Measurements from ENCODE around the gene ESYT2. TPM values are rescaled to one million over a fixed set of nuclear protein-coding genes. Genes with fewer than 3 reads are reported as not detected.
A peak's percentile ranks its signal among the peaks of the same experiment; 100 is the strongest.

ESYT2 gene
- total and polyA plus RNA-seq, 9 of the 15 experiments (the other 6 are each of a cell fraction or from before 2014, with no cell fraction given): 5.8 to 86.9 (median 64.7) TPM

GRCh38 chr7:158829342-158830210, at the start of gene ESYT2 (continued):
- TF ChIP-seq NR1H2 (CRISPR knock-in tag; IDR thresholded peaks at IDR 0.05) (no peak; the same call in none of the 2 replicates), ZNF696 (CRISPR knock-in tag; conservative IDR thresholded peaks at IDR 0.05) (no peak), C11orf30 (IDR thresholded peaks at IDR 0.05; ENCODE audit: low read depth) (peak; percentile 32; the same call in 1 of the 2 replicates), NEUROD1 (IDR thresholded peaks at IDR 0.05; ENCODE audit: borderline replicate concordance, low read depth, low read length, partially characterized antibody) (peak; percentile 18), CBX1 (IDR thresholded peaks at IDR 0.05; ENCODE audit: low read depth) (peak; percentile 98), ZNF764 (CRISPR knock-in tag; IDR thresholded peaks at IDR 0.05; ENCODE audit: low read depth) (peak; percentile 80; the same call in 1 of the 2 replicates), RREB1 (CRISPR knock-in tag; IDR thresholded peaks at IDR 0.05) (peak; percentile 92), MLX (CRISPR knock-in tag; conservative IDR thresholded peaks at IDR 0.05) (peak; percentile 56 to 90; a peak in 1 of 4 replicates), CLOCK (CRISPR knock-in tag; IDR thresholded peaks at IDR 0.05; ENCODE audit: borderline replicate concordance) (peak; percentile 56; the same call in 1 of the 2 replicates)

All from K562 (cell line).